Peyer's patch (tissue), 4 donors: ENCODE results near the gene ARX. TPM values are rescaled to one million over a fixed set of nuclear protein-coding genes. Genes with fewer than 3 reads are reported as not detected.

Source experiments
- DNase-seq, 3 donors: peaks; one replicate each; pipeline ENCODE4 v3.0.0-alpha.2; 2017 to 2019
- H3K27ac ChIP-seq, 4 donors: fragments of 200-600 bp; sonication (generic); one replicate each; pipeline ENCODE4 v1.5.1; 2016 to 2019
- H3K27me3 ChIP-seq, 2 donors: fragments of 200-600 bp; sonication (generic); one replicate each; pipeline ENCODE4 v1.5.1; 2019
- H3K36me3 ChIP-seq, 3 donors: fragments of 200-600 bp; sonication (generic); one replicate each; pipeline ENCODE4 v1.5.1; 2016 to 2019
- H3K4me1 ChIP-seq, 4 donors: fragments of 200-600 bp; sonication (generic); one replicate each; pipeline ENCODE4 v1.5.1; 2016 to 2019
- H3K4me3 ChIP-seq, 4 donors: fragments of 200-600 bp; sonication (generic); 1 replicate in 3 of 4; 2 replicates in 1 of 4; pipeline ENCODE4 v1.5.1; 2016 to 2019; ENCODE audit warnings: mild to moderate bottlenecking in 1 of 4
- H3K9me3 ChIP-seq, 4 donors: fragments of 200-600 bp; sonication (generic); one replicate each; pipeline ENCODE4 v1.5.1; 2016 to 2019; ENCODE audit warnings: mild to moderate bottlenecking in 1 of 4
- CTCF ChIP-seq, 6 experiments: fragments of 450-650 bp in 4 of 6; fragments of 200-600 bp in 2 of 6; sonication (generic) in 1 of 6; IDR thresholded peaks; one replicate each; pipeline ENCODE4 v1.5.1; 2017 to 2019; ENCODE audit warnings: antibody characterized with exemption in 6 of 6, mild to moderate bottlenecking in 3 of 6, moderate library complexity in 1 of 6
- POLR2A ChIP-seq, 2 donors: fragments of 450-650 bp; IDR thresholded peaks; one replicate each; pipeline ENCODE4 v1.5.1; 2017; ENCODE audit warnings: antibody characterized with exemption in 2 of 2, mild to moderate bottlenecking in 2 of 2, moderate library complexity in 2 of 2
- total RNA-seq, 4 donors: library from RNA; depleted of rRNA; stranded (reverse); fragments of >200 nt; gene quantifications; one replicate each; pipeline ENCODE4 v1.1.0, GENCODE V29; 2016

Gene ARX
- total RNA-seq, 4 donors from 2014 or later, result 0.40 to 1.0 (median 0.88) TPM; not detected in 1

- Histone ChIP-seq H3K4me1 (no peaks in the 10 kb centered on the region), H3K27ac (no peak overlapping the region), H3K9me3 (no peaks in the 10 kb centered on the region), H3K27me3 (no peaks in the 10 kb centered on the region), H3K36me3 (no peaks in the 10 kb centered on the region), H3K4me3 (no peak overlapping the region)
- TF ChIP-seq POLR2A (IDR thresholded peaks at IDR 0.05) (no peak), CTCF (IDR thresholded peaks at IDR 0.05) (no peak)
- DNase-seq, result no peak
Measured at GRCh38 chrX:25048178-25048577, 32.4 kb upstream of the ARX start.

- no peaks in the 10 kb centered on the region for H3K36me3 ChIP-seq
- no peak for TF ChIP-seq POLR2A (IDR thresholded peaks at IDR 0.05)
- no peak for TF ChIP-seq CTCF (IDR thresholded peaks at IDR 0.05)
- no peak for DNase-seq
- no peaks in the 10 kb centered on the region for H3K27me3 ChIP-seq
- no peak overlapping the region for H3K4me3 ChIP-seq
- H3K27ac ChIP-seq, result no peak overlapping the region
- no peaks in the 10 kb centered on the region for H3K9me3 ChIP-seq
- H3K4me1 ChIP-seq, result no peaks in the 10 kb centered on the region
Measured at GRCh38 chrX:25043192-25043591, 27.4 kb upstream of the ARX start.

- H3K9me3 ChIP-seq, result no peaks in the 10 kb centered on the region
- TF ChIP-seq CTCF (IDR thresholded peaks at IDR 0.05) (no peak), POLR2A (IDR thresholded peaks at IDR 0.05) (no peak)
Measured at GRCh38 chrX:25039036-25039435, 23.3 kb upstream of the ARX start.

GRCh38 chrX:25034889-25035288 is 19.1 kb upstream of the ARX start:
- TF ChIP-seq POLR2A (IDR thresholded peaks at IDR 0.05) (no peak), CTCF (IDR thresholded peaks at IDR 0.05) (peak in 1 of 6 experiments; percentile 13)

More at GRCh38 chrX:25039036-25039435, 23.3 kb upstream of the ARX start:
- no peaks in the 10 kb centered on the region for H3K4me1 ChIP-seq
- H3K4me3 ChIP-seq, result no peak overlapping the region
- H3K36me3 ChIP-seq, result no peaks in the 10 kb centered on the region
- DNase-seq, result no peak
- H3K27ac ChIP-seq, result no peak overlapping the region
- H3K27me3 ChIP-seq, result no peaks in the 10 kb centered on the region

GRCh38 chrX:25029288-25029825 is 13.6 kb upstream of the ARX start:
- no peak for DNase-seq
- no peak overlapping the region for H3K27ac ChIP-seq
- no peaks in the 10 kb centered on the region for H3K9me3 ChIP-seq
- TF ChIP-seq CTCF (IDR thresholded peaks at IDR 0.05), result no peak
- no peak for TF ChIP-seq POLR2A (IDR thresholded peaks at IDR 0.05)
- no peaks in the 10 kb centered on the region for H3K36me3 ChIP-seq
- H3K27me3 ChIP-seq, result no peaks in the 10 kb centered on the region
- no peaks in the 10 kb centered on the region for H3K4me1 ChIP-seq
- H3K4me3 ChIP-seq, result no peak overlapping the region

More at GRCh38 chrX:25034889-25035288, 19.1 kb upstream of the ARX start:
- H3K27ac ChIP-seq, result no peak overlapping the region
- no peaks in the 10 kb centered on the region for H3K27me3 ChIP-seq
- no peaks in the 10 kb centered on the region for H3K36me3 ChIP-seq
- H3K9me3 ChIP-seq, result no peaks in the 10 kb centered on the region
- H3K4me3 ChIP-seq, result no peak overlapping the region
- no peak for DNase-seq
- no peaks in the 10 kb centered on the region for H3K4me1 ChIP-seq

- TF ChIP-seq POLR2A (IDR thresholded peaks at IDR 0.05), result no peak
- TF ChIP-seq CTCF (IDR thresholded peaks at IDR 0.05), result no peak
- DNase-seq, result no peak
- H3K4me1 ChIP-seq, result no peaks in the 10 kb centered on the region
Measured at GRCh38 chrX:25028726-25029125, 13.0 kb upstream of the ARX start.

More at GRCh38 chrX:25028726-25029125, 13.0 kb upstream of the ARX start:
- Histone ChIP-seq H3K4me3 (no peak overlapping the region), H3K27me3 (no peaks in the 10 kb centered on the region), H3K36me3 (no peaks in the 10 kb centered on the region), H3K27ac (no peak overlapping the region), H3K9me3 (no peaks in the 10 kb centered on the region)
